GM12878 (cell line): ENCODE measurements around the gene NES. TPM values are rescaled to one million over a fixed set of nuclear protein-coding genes. Genes with fewer than 3 reads are reported as not detected.

Experiments used
- ATAC-seq: fragments of 200-7000 bp; cut with Tn5 transposase; 3 replicates; pipeline ENCODE4 v1.9.1; 2020; ENCODE audit warnings: mild to moderate bottlenecking, moderate library complexity
- BruUV-seq: library from RNA; stranded (reverse); fragments of 400-500 nt; replicated peaks from 2 replicates; lab custom pipeline; 2021; lab: Mats Ljungman, UMichigan
- CTCF ChIA-PET: fragments of 300-600 bp; sonication (Branson Sonifier 250); formaldehyde crosslinking; extraction: SDS; loops from one replicate; lab custom pipeline; 2021; ENCODE audit warnings: inconsistent platforms; lab: Yijun Ruan, JAX
- POLR2A ChIA-PET: fragments of 350-600 bp; formaldehyde crosslinking; extraction: SDS; loops from one replicate; lab custom pipeline; 2021; ENCODE audit warnings: inconsistent platforms; lab: Charles Lee
- RAD21 ChIA-PET: fragments of 300-600 bp; sonication (Branson Sonifier 250); formaldehyde crosslinking; loops from one replicate; lab custom pipeline; 2023; ENCODE audit warnings: antibody characterized with exemption; ENCODE audit not compliant: unreplicated experiment; lab: Charles Lee
- SMC1A ChIA-PET: fragments of 300-600 bp; sonication (Branson Sonifier 250); formaldehyde crosslinking; loops from one replicate; lab custom pipeline; 2023; ENCODE audit not compliant: unreplicated experiment, uncharacterized antibody; lab: Charles Lee
- DNase-seq: peaks from one replicate; pipeline ENCODE4 v3.0.0-alpha.2; 2011; ENCODE audit warnings: low read depth, low spot score
- FAIRE-seq: peaks from 3 replicates; lab custom pipeline; 2011; peaks lifted over from hg19 to GRCh38; lab: Jason Lieb, UNC
- H2AFZ ChIP-seq: 2 replicates; pipeline ENCODE4 v1.6.0; 2011; ENCODE audit warnings: low read depth, low read length, control low read depth; ENCODE audit not compliant: control insufficient read depth
- H3K27ac ChIP-seq: 2 replicates; pipeline ENCODE4 v1.5.1; 2011; ENCODE audit warnings: control low read depth; ENCODE audit not compliant: control insufficient read depth, insufficient read depth
- H3K27me3 ChIP-seq, 2 experiments: replicated peaks in 1 of 2; 2 replicates each; pipeline versions ENCODE4 v1.6.0 to v1.6.1; 2011; ENCODE audit warnings: low read length in 1 of 2; ENCODE audit not compliant: control insufficient read depth in 2 of 2, insufficient read depth in 2 of 2
- H3K36me3 ChIP-seq, 2 experiments: 2 replicates each; pipeline ENCODE4 v1.5.1; 2011; ENCODE audit warnings: low read length in 1 of 2; ENCODE audit not compliant: control insufficient read depth in 2 of 2, insufficient read depth in 2 of 2
- H3K4me1 ChIP-seq: 2 replicates; pipeline ENCODE4 v1.6.1; 2011; ENCODE audit warnings: mild to moderate bottlenecking, low read length, moderate library complexity, mixed read lengths; ENCODE audit not compliant: control insufficient read depth, insufficient read depth
- H3K4me2 ChIP-seq: 2 replicates; pipeline ENCODE4 v1.6.0; 2011; ENCODE audit warnings: control low read depth; ENCODE audit not compliant: control insufficient read depth, insufficient read depth
- H3K4me3 ChIP-seq: fragments of 200-600 bp; sonication (generic); 2 replicates; pipeline ENCODE4 v1.5.1; 2016
- H3K79me2 ChIP-seq: 2 replicates; pipeline ENCODE4 v1.6.0; 2011; ENCODE audit warnings: low read length; ENCODE audit not compliant: control insufficient read depth, insufficient read depth
- H3K9ac ChIP-seq: 2 replicates; pipeline ENCODE4 v1.8.0; 2011; ENCODE audit warnings: low read length, control low read depth, mixed read lengths; ENCODE audit not compliant: control insufficient read depth, insufficient read depth
- H3K9me3 ChIP-seq: replicated peaks from 3 replicates; pipeline ENCODE4 v1.5.1; 2011; ENCODE audit warnings: mild to moderate bottlenecking, low read length; ENCODE audit not compliant: control insufficient read depth, insufficient read depth
- H4K20me1 ChIP-seq: 2 replicates; pipeline ENCODE4 v1.6.0; 2011; ENCODE audit not compliant: control insufficient read depth, insufficient read depth
- BCL11A ChIP-seq: IDR thresholded peaks from 2 replicates; pipeline ENCODE4 v1.6.1; 2011; ENCODE audit warnings: low read depth, low read length
- CBX5 ChIP-seq: sonication (generic); IDR thresholded peaks from 2 replicates; pipeline ENCODE4 v1.6.1; 2016; ENCODE audit warnings: low read depth, moderate library complexity, mild to moderate bottlenecking, inconsistent platforms
- CHD2 ChIP-seq: IDR thresholded peaks from 2 replicates; pipeline ENCODE4 v1.6.1; 2011; ENCODE audit warnings: low read depth, low read length, improper control_type of control experiment, borderline replicate concordance
- EED ChIP-seq: sonication (generic); IDR thresholded peaks from 2 replicates; pipeline ENCODE4 v1.6.1; 2016; ENCODE audit warnings: antibody characterized with exemption, low read depth
- FOXM1 ChIP-seq: IDR thresholded peaks from 2 replicates; pipeline ENCODE4 v1.6.1; 2012; ENCODE audit warnings: low read depth, mild to moderate bottlenecking, inconsistent platforms, low read length, moderate library complexity
- NR2F1 ChIP-seq: fragments of 450-650 bp; conservative IDR thresholded peaks from 2 replicates; pipeline ENCODE4 v1.6.1; 2017; ENCODE audit warnings: mild to moderate bottlenecking
- SIN3A ChIP-seq: IDR thresholded peaks from 2 replicates; pipeline ENCODE4 v1.6.1; 2012; ENCODE audit warnings: low read depth, low read length, improper control_type of control experiment
- SMARCA5 ChIP-seq: fragments of 450-650 bp; IDR thresholded peaks from 2 replicates; pipeline ENCODE4 v1.6.1; 2017; ENCODE audit warnings: mild to moderate bottlenecking
- STAT1 ChIP-seq: fragments of 450-650 bp; conservative IDR thresholded peaks from 2 replicates; pipeline ENCODE4 v1.6.1; 2014; ENCODE audit warnings: antibody characterized with exemption, mild to moderate bottlenecking
- WGBS: methylation state at CpG from one replicate; pipeline ENCODE4 v1.1.6; 2016; ENCODE audit warnings: low lambda C conversion rate; ENCODE audit not compliant: insufficient replicate concordance, insufficient coverage; ENCODE audit errors: missing lambda C conversion rate; 5-methylcytosine and 5-hydroxymethylcytosine counted together
- in situ Hi-C: fragments of 300-500 bp; cut with MboI; formaldehyde crosslinking; loops from 9 replicates; pipeline ENCODE4 v1.14.3; 2018; ENCODE audit warnings: mixed read lengths
- intact Hi-C: fragments of 100-400 bp; cut with micrococcal nuclease; formaldehyde crosslinking; loops from one replicate; pipeline ENCODE4 v1.14.2; 2022; ENCODE audit not compliant: unreplicated experiment
- polyA plus RNA-seq, 11 experiments: library from polyadenylated mRNA; depleted of rRNA in 4 of 11; unstranded in 6 of 11; stranded (reverse) in 5 of 11; fragments of >200 nt; fragmentation: Nextera tagmentation in 4 of 11; fragmentation: Illumina TruSeq in 1 of 11; extraction: Ambion mirVana in 4 of 11; extraction: Trizol in 1 of 11; gene quantifications; 1 replicate in 1 of 11; 2 replicates in 10 of 11; pipeline versions ENCODE4 v1.2.1 to v1.2.3, GENCODE V29; 2011 to 2016; ENCODE audit warnings: inconsistent platforms in 2 of 11, missing spikeins in 2 of 11, low read depth in 1 of 11
- total RNA-seq, 4 experiments: library from RNA; depleted of rRNA in 3 of 4; stranded (reverse); fragments of >200 nt in 3 of 4; fragmentation: Illumina TruSeq in 1 of 4; extraction: Trizol in 1 of 4; gene quantifications; 2 replicates each; pipeline versions ENCODE4 v1.2.1 to v1.2.3, GENCODE V29; 2013 to 2021
- TF ChIP-seq, protein P1 (sequence below): fragments of 450-650 bp; formaldehyde crosslinking; IDR thresholded peaks from 2 replicates; pipeline ENCODE4 v1.4.0; 2020; ENCODE audit warnings: mild to moderate bottlenecking, moderate library complexity
- TF ChIP-seq, protein P2 (sequence below): fragments of 450-650 bp; IDR thresholded peaks from 2 replicates; pipeline ENCODE4 v1.6.1; 2017; ENCODE audit warnings: mild to moderate bottlenecking, moderate library complexity
- TF ChIP-seq, protein P3 (sequence below): fragments of 450-650 bp; IDR thresholded peaks from 2 replicates; pipeline ENCODE4 v1.6.1; 2017; ENCODE audit warnings: antibody characterized with exemption, mild to moderate bottlenecking, moderate library complexity

Gene NES
- total and polyA plus RNA-seq, 10 of the 15 experiments (the other 5 are each of a cell fraction or from before 2014, with no cell fraction given) = under 0.01 to 0.15 (median 0.02) TPM; not detected in 4

DNA sequence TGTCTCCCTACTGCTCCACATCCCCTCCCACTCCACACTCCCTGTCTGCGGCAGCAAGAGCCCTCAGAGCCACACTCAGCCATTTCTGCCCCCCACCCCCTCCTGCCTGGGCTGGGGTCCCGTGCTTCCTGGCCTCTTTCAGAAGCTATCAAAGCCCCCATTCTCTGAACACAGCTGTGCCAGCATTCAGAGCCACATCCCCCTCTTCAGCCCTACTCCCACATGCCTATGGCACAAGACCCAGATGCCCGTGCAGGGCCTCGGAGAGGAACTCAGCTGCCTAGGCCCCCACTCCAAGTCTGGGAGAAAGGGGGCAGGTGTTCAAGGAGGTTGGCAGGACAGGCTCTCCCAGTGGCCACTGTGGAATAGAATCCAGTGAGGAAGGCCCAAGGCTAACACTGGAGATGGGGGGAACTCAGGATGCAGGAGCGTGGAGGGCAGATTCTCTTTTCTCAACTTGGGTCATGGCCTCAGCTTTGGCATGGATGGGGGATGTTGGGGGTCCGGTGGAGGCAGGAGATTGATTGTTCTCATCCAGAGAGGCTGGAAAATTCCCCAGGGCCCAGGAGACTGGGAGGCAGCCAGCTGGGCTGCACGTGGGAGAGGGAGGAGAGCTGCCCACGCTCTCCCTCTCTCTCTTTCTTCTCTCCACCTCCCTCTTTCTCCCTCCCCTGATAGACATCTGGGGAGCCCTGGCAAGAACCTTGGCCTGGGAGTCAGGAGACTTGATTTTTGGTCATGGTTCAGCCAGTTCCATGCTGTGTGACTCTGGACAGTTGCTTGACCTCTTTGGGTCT, 38.8 kb downstream of the NES start (continued):
- no peak for TF ChIP-seq STAT1
- no peak for TF ChIP-seq FOXM1

DNA sequence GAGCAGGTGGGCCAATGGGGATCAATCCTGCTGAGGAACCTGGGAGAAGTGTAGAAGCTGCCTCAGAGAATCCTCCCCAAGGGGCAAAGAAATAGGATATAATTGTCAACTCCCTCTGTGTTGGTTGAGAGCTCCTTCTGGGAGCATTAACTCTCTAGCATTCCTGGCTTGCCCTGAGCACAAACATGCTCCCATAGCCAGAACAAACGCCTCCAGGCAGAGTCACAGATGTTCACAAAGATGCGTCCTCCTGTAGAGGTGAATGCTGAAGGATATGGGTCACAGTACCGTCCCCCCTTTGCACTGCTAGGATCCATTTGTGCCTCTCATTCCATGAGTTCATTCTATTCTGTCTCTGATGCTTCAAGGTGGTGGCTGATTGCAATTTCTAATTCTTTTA, 44.9 kb downstream of the NES start:
- WGBS = 26% methylated on average over 3 of the region's 3 CpGs
- Histone ChIP-seq H3K79me2 (no peaks in the 10 kb centered on the region), H3K27me3 (peaks cover 0 to 3% of the 10 kb centered on the region in 2 experiments; a peak in 2 of 4 replicates), H3K4me2 (no peak overlapping the region), H3K4me1 (no peaks in the 10 kb centered on the region), H3K36me3 (no peaks in the 10 kb centered on the region), H3K27ac (no peak overlapping the region), H2AFZ (no peak overlapping the region), H3K9me3 (no peaks in the 10 kb centered on the region), H3K9ac (no peak overlapping the region), H3K4me3 (no peak overlapping the region), H4K20me1 (no peaks in the 10 kb centered on the region)
- no peak for ATAC-seq
- CTCF ChIA-PET = interaction anchor here (0.9 to 9.2 kb wide), 2 partner anchors 9 to 26 kb away, joined by 3 to 208 read pairs; no protein-coding TSS in a partner anchor
- POLR2A ChIA-PET = no interaction called here
- intact Hi-C loops (no loop called here), in situ Hi-C loops (no loop called here)
- no peak for FAIRE-seq
- BruUV-seq = no TSS peak
- SMC1A ChIA-PET = no interaction called here
- no peak for DNase-seq
- RAD21 ChIA-PET = no interaction called here
- TF ChIP-seq CHD2 (no peak), SMARCA5 (no peak), EED (no peak), SIN3A (no peak), BCL11A (no peak), NR2F1 (no peak), CBX5 (no peak)
- TF ChIP-seq, protein P1, sequence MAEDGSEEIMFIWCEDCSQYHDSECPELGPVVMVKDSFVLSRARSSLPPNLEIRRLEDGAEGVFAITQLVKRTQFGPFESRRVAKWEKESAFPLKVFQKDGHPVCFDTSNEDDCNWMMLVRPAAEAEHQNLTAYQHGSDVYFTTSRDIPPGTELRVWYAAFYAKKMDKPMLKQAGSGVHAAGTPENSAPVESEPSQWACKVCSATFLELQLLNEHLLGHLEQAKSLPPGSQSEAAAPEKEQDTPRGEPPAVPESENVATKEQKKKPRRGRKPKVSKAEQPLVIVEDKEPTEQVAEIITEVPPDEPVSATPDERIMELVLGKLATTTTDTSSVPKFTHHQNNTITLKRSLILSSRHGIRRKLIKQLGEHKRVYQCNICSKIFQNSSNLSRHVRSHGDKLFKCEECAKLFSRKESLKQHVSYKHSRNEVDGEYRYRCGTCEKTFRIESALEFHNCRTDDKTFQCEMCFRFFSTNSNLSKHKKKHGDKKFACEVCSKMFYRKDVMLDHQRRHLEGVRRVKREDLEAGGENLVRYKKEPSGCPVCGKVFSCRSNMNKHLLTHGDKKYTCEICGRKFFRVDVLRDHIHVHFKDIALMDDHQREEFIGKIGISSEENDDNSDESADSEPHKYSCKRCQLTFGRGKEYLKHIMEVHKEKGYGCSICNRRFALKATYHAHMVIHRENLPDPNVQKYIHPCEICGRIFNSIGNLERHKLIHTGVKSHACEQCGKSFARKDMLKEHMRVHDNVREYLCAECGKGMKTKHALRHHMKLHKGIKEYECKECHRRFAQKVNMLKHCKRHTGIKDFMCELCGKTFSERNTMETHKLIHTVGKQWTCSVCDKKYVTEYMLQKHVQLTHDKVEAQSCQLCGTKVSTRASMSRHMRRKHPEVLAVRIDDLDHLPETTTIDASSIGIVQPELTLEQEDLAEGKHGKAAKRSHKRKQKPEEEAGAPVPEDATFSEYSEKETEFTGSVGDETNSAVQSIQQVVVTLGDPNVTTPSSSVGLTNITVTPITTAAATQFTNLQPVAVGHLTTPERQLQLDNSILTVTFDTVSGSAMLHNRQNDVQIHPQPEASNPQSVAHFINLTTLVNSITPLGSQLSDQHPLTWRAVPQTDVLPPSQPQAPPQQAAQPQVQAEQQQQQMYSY (CRISPR knock-in tag) = no peak
- TF ChIP-seq, protein P2, sequence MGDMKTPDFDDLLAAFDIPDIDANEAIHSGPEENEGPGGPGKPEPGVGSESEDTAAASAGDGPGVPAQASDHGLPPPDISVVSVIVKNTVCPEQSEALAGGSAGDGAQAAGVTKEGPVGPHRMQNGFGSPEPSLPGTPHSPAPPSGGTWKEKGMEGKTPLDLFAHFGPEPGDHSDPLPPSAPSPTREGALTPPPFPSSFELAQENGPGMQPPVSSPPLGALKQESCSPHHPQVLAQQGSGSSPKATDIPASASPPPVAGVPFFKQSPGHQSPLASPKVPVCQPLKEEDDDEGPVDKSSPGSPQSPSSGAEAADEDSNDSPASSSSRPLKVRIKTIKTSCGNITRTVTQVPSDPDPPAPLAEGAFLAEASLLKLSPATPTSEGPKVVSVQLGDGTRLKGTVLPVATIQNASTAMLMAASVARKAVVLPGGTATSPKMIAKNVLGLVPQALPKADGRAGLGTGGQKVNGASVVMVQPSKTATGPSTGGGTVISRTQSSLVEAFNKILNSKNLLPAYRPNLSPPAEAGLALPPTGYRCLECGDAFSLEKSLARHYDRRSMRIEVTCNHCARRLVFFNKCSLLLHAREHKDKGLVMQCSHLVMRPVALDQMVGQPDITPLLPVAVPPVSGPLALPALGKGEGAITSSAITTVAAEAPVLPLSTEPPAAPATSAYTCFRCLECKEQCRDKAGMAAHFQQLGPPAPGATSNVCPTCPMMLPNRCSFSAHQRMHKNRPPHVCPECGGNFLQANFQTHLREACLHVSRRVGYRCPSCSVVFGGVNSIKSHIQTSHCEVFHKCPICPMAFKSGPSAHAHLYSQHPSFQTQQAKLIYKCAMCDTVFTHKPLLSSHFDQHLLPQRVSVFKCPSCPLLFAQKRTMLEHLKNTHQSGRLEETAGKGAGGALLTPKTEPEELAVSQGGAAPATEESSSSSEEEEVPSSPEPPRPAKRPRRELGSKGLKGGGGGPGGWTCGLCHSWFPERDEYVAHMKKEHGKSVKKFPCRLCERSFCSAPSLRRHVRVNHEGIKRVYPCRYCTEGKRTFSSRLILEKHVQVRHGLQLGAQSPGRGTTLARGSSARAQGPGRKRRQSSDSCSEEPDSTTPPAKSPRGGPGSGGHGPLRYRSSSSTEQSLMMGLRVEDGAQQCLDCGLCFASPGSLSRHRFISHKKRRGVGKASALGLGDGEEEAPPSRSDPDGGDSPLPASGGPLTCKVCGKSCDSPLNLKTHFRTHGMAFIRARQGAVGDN = no peak
- TF ChIP-seq, protein P3, sequence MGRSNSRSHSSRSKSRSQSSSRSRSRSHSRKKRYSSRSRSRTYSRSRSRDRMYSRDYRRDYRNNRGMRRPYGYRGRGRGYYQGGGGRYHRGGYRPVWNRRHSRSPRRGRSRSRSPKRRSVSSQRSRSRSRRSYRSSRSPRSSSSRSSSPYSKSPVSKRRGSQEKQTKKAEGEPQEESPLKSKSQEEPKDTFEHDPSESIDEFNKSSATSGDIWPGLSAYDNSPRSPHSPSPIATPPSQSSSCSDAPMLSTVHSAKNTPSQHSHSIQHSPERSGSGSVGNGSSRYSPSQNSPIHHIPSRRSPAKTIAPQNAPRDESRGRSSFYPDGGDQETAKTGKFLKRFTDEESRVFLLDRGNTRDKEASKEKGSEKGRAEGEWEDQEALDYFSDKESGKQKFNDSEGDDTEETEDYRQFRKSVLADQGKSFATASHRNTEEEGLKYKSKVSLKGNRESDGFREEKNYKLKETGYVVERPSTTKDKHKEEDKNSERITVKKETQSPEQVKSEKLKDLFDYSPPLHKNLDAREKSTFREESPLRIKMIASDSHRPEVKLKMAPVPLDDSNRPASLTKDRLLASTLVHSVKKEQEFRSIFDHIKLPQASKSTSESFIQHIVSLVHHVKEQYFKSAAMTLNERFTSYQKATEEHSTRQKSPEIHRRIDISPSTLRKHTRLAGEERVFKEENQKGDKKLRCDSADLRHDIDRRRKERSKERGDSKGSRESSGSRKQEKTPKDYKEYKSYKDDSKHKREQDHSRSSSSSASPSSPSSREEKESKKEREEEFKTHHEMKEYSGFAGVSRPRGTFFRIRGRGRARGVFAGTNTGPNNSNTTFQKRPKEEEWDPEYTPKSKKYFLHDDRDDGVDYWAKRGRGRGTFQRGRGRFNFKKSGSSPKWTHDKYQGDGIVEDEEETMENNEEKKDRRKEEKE = no peak
